IMR-90 (cell line): ENCODE measurements around the gene MROH7. TPM values are rescaled to one million over a fixed set of nuclear protein-coding genes. Genes with fewer than 3 reads are reported as not detected.

ENCODE experiments used
- ATAC-seq: fragments of 200-7000 bp; cut with Tn5 transposase; 2 replicates; pipeline ENCODE4 v1.9.1; 2020; ENCODE audit warnings: low read depth, mild to moderate bottlenecking, moderate library complexity
- BruUV-seq: library from RNA; stranded (reverse); fragments of 400-500 nt; replicated peaks from 2 replicates; lab custom pipeline; 2021; lab: Mats Ljungman, UMichigan
- CTCF ChIA-PET: fragments of 300-600 bp; formaldehyde crosslinking; extraction: SDS; loops from one replicate; lab custom pipeline; 2021; ENCODE audit warnings: antibody characterized with exemption; lab: Yijun Ruan, JAX
- POLR2A ChIA-PET: fragments of 300-600 bp; sonication (Branson Sonifier 250); formaldehyde crosslinking; loops from one replicate; lab custom pipeline; 2022; ENCODE audit warnings: antibody characterized with exemption; ENCODE audit not compliant: unreplicated experiment; lab: Charles Lee
- DNase-seq: peaks from one replicate; pipeline ENCODE4 v3.0.0; 2013
- H2AFZ ChIP-seq: replicated peaks from 2 replicates; pipeline ENCODE3; 2013; ENCODE audit warnings: low read length, mild to moderate bottlenecking; ENCODE audit not compliant: poor library complexity
- H2AK5ac ChIP-seq: 2 replicates; pipeline ENCODE4 v1.6.1; 2013; ENCODE audit warnings: low read depth, low read length, inconsistent platforms
- H2AK9ac ChIP-seq: replicated peaks from 2 replicates; pipeline ENCODE3; 2013; ENCODE audit warnings: mild to moderate bottlenecking, low read depth, low read length, moderate library complexity; ENCODE audit not compliant: poor library complexity
- H2BK120ac ChIP-seq: 2 replicates; pipeline ENCODE4 v1.6.1; 2013; ENCODE audit warnings: low read depth, low read length, inconsistent platforms
- H2BK15ac ChIP-seq: 3 replicates; pipeline ENCODE4 v1.6.1; 2013; ENCODE audit warnings: low read depth, low read length, inconsistent platforms
- H2BK20ac ChIP-seq: 2 replicates; pipeline ENCODE4 v1.6.1; 2013; ENCODE audit warnings: low read depth, mild to moderate bottlenecking, inconsistent platforms, low read length, moderate library complexity
- H2BK5ac ChIP-seq: 2 replicates; pipeline ENCODE4 v1.6.1; 2013; ENCODE audit warnings: mild to moderate bottlenecking, low read depth, low read length, inconsistent platforms; ENCODE audit not compliant: poor library complexity, severe bottlenecking
- H3K14ac ChIP-seq: replicated peaks from 2 replicates; pipeline ENCODE4 v1.6.1; 2013; ENCODE audit warnings: low read depth, low read length, inconsistent platforms
- H3K18ac ChIP-seq: 2 replicates; pipeline ENCODE4 v1.6.1; 2013; ENCODE audit warnings: low read depth, low read length, control low read depth
- H3K23ac ChIP-seq: 2 replicates; pipeline ENCODE4 v1.6.1; 2013; ENCODE audit warnings: low read depth, low read length, inconsistent platforms
- H3K27ac ChIP-seq: 2 replicates; pipeline ENCODE4 v1.5.1; 2013; ENCODE audit warnings: mild to moderate bottlenecking, control low read depth, low read length; ENCODE audit not compliant: insufficient read depth
- H3K27me3 ChIP-seq: 2 replicates; pipeline ENCODE4 v1.6.1; 2013; ENCODE audit warnings: low read length; ENCODE audit not compliant: control insufficient read depth, insufficient read depth
- H3K36me3 ChIP-seq: 2 replicates; pipeline ENCODE4 v1.6.1; 2013; ENCODE audit warnings: low read length, mixed read lengths; ENCODE audit not compliant: control insufficient read depth, insufficient read depth
- H3K4ac ChIP-seq: 2 replicates; pipeline ENCODE4 v1.6.1; 2013; ENCODE audit warnings: low read depth, low read length, inconsistent platforms
- H3K4me1 ChIP-seq: 2 replicates; pipeline ENCODE4 v1.6.1; 2013; ENCODE audit warnings: low read length, mixed read lengths; ENCODE audit not compliant: control insufficient read depth, insufficient read depth
- H3K4me2 ChIP-seq: 2 replicates; pipeline ENCODE4 v1.6.1; 2013; ENCODE audit warnings: low read depth, mild to moderate bottlenecking, control low read depth, low read length, moderate library complexity
- H3K4me3 ChIP-seq: 2 replicates; pipeline ENCODE4 v1.5.1; 2013; ENCODE audit warnings: low read depth, mild to moderate bottlenecking, control low read depth, low read length, moderate library complexity; ENCODE audit not compliant: insufficient read depth
- H3K56ac ChIP-seq: 2 replicates; pipeline ENCODE4 v1.6.1; 2013; ENCODE audit warnings: low read length, inconsistent platforms; ENCODE audit not compliant: insufficient read depth; ENCODE audit errors: extremely low read depth
- H3K79me1 ChIP-seq, 2 experiments: 2 replicates each; pipeline ENCODE4 v1.6.1; 2013; ENCODE audit warnings: low read length in 2 of 2, inconsistent platforms in 1 of 2, low read depth in 1 of 2
- H3K9ac ChIP-seq: 2 replicates; pipeline ENCODE4 v1.6.1; 2013; ENCODE audit warnings: low read depth, low read length, control low read depth
- H3K9me1 ChIP-seq: 2 replicates; pipeline ENCODE4 v1.6.1; 2013; ENCODE audit warnings: low read length, inconsistent platforms; ENCODE audit not compliant: insufficient read depth
- H3K9me3 ChIP-seq: 2 replicates; pipeline ENCODE4 v1.6.1; 2013; ENCODE audit warnings: low read length; ENCODE audit not compliant: control insufficient read depth, insufficient read depth
- H4K20me1 ChIP-seq: 2 replicates; pipeline ENCODE4 v1.6.1; 2013; ENCODE audit warnings: low read length, inconsistent platforms; ENCODE audit not compliant: insufficient read depth
- H4K5ac ChIP-seq: 2 replicates; pipeline ENCODE4 v1.6.1; 2013; ENCODE audit warnings: mild to moderate bottlenecking, low read depth, low read length, control low read depth
- H4K8ac ChIP-seq, 2 experiments: 2 replicates each; pipeline ENCODE4 v1.6.1; 2013; ENCODE audit warnings: low read depth in 2 of 2, low read length in 2 of 2, control low read depth in 1 of 2, inconsistent platforms in 1 of 2
- H4K91ac ChIP-seq: 2 replicates; pipeline ENCODE4 v1.6.1; 2013; ENCODE audit warnings: low read depth, low read length, inconsistent platforms; ENCODE audit not compliant: insufficient read depth
- CEBPB ChIP-seq: IDR thresholded peaks from 2 replicates; pipeline ENCODE4 v1.6.1; 2012; ENCODE audit warnings: low read depth, low read length, improper control_type of control experiment
- CTCF ChIP-seq: conservative IDR thresholded peaks from 2 replicates; pipeline ENCODE4 v1.5.1; 2012; ENCODE audit warnings: mild to moderate bottlenecking, low read depth, low read length, improper control_type of control experiment
- ELK1 ChIP-seq: fragments of 150-350 bp; IDR thresholded peaks from 2 replicates; pipeline ENCODE4 v1.6.1; 2016; ENCODE audit warnings: low read depth, mild to moderate bottlenecking, low read length, moderate library complexity, borderline replicate concordance
- FOS ChIP-seq: fragments of 150-350 bp; IDR thresholded peaks from 2 replicates; pipeline ENCODE4 v1.6.1; 2016; ENCODE audit warnings: low read depth, low read length
- MAFK ChIP-seq: IDR thresholded peaks from 2 replicates; pipeline ENCODE4 v1.6.1; 2012; ENCODE audit warnings: low read depth, low read length, improper control_type of control experiment
- MAZ ChIP-seq: IDR thresholded peaks from 2 replicates; pipeline ENCODE4 v1.6.1; 2012; ENCODE audit warnings: low read depth, mild to moderate bottlenecking, low read length, improper control_type of control experiment, moderate library complexity, borderline replicate concordance
- NFE2L2 ChIP-seq: fragments of 150-350 bp; IDR thresholded peaks from 2 replicates; pipeline ENCODE4 v1.6.1; 2016; ENCODE audit warnings: low read depth, mild to moderate bottlenecking, low read length
- POLR2A ChIP-seq: IDR thresholded peaks from 2 replicates; pipeline ENCODE4 v1.6.1; 2012; ENCODE audit warnings: mild to moderate bottlenecking, low read depth, low read length
- RAD21 ChIP-seq: IDR thresholded peaks from 2 replicates; pipeline ENCODE4 v1.6.1; 2012; ENCODE audit warnings: low read length, improper control_type of control experiment
- RCOR1 ChIP-seq: IDR thresholded peaks from 2 replicates; pipeline ENCODE4 v1.6.1; 2012; ENCODE audit warnings: mild to moderate bottlenecking, low read length, improper control_type of control experiment; ENCODE audit not compliant: insufficient replicate concordance
- RFX5 ChIP-seq: IDR thresholded peaks from 2 replicates; pipeline ENCODE4 v1.8.0; 2012; ENCODE audit warnings: low read depth, mild to moderate bottlenecking, low read length, moderate library complexity
- SMC3 ChIP-seq: fragments of 150-350 bp; IDR thresholded peaks from 2 replicates; pipeline ENCODE4 v1.6.1; 2016; ENCODE audit warnings: low read depth, mild to moderate bottlenecking, antibody characterized with exemption, low read length, moderate library complexity
- WGBS, 2 experiments: methylation state at CpG; one replicate each; pipeline versions ENCODE4 v1.1.5 to v1.1.7; 2013; ENCODE audit warnings: missing lambda C conversion rate in 2 of 2; ENCODE audit not compliant: insufficient read length in 1 of 2; ENCODE audit errors: extremely low coverage in 2 of 2; 5-methylcytosine and 5-hydroxymethylcytosine counted together
- dilution Hi-C: fragments of 300-500 bp; cut with HindIII; formaldehyde crosslinking; loops from one replicate; pipeline ENCODE4 v1.14.3; 2018; ENCODE audit warnings: low sequenced_read_pairs; ENCODE audit not compliant: unreplicated experiment
- in situ Hi-C: fragments of 300-500 bp; cut with MboI; formaldehyde crosslinking; loops from 3 replicates; pipeline ENCODE4 v1.14.3; 2019; ENCODE audit warnings: low sequenced_read_pairs, inconsistent platforms, mixed read lengths
- intact Hi-C: fragments of 100-400 bp; cut with micrococcal nuclease; formaldehyde crosslinking; loops from 2 replicates; pipeline ENCODE4 v1.10.0; 2022
- polyA plus RNA-seq, 3 experiments: library from polyadenylated mRNA; depleted of rRNA; stranded (reverse); fragments of >200 nt; gene quantifications; 2 replicates each; pipeline ENCODE4 v1.2.3, GENCODE V29; 2012; ENCODE audit warnings: low replicate concordance in 1 of 3
- total RNA-seq: library from RNA; depleted of rRNA; stranded (reverse); fragments of >200 nt; gene quantifications from 2 replicates; pipeline ENCODE4 v1.2.3, GENCODE V29; 2012

The MROH7 gene
- total and polyA plus RNA-seq, 2 of the 4 experiments (the other 2 are of a cell fraction): not detected

- no peak for TF ChIP-seq MAFK
Measured at GRCh38 chr1:54714881-54715492, 73.4 kb downstream of the MROH7 start (continued).

- Histone ChIP-seq H2BK5ac (peak within 1 kb of the TSS; percentile 71), H3K56ac (peak within 1 kb of the TSS; percentile 66), H3K9me1 (0 out of 2 replicates have a peak, but pooled peaks cover 6% of the 10 kb centered on the region), H4K5ac (peak within 1 kb of the TSS; percentile 95), H3K79me1 (peaks cover 9 to 29% of the 10 kb centered on the region in 2 experiments), H3K27me3 (peaks cover 5% of the 10 kb centered on the region; the same call in 1 of the 2 replicates), H3K36me3 (peaks cover 3% of the 10 kb centered on the region; the same call in 1 of the 2 replicates), H2AK5ac (peak within 1 kb of the TSS; percentile 81), H4K91ac (peak within 1 kb of the TSS; percentile 89), H2AFZ (peak within 1 kb of the TSS; percentile 94), H3K4me2 (peak within 1 kb of the TSS; percentile 94), H3K4ac (peak within 1 kb of the TSS; percentile 95), H3K4me3 (peak within 1 kb of the TSS; percentile 86), H2AK9ac (peak within 1 kb of the TSS; percentile 93), H3K4me1 (no peaks in the 10 kb centered on the region), H3K18ac (peak within 1 kb of the TSS; percentile 40; the same call in 1 of the 2 replicates), H3K14ac (peak within 1 kb of the TSS; percentile 93), H3K9me3 (no peaks in the 10 kb centered on the region), H3K27ac (peak within 1 kb of the TSS; percentile 74), H2BK120ac (peak within 1 kb of the TSS; percentile 72), H2BK15ac (peak within 1 kb of the TSS; percentile 65; the same call in 1 of the 3 replicates), H2BK20ac (peak within 1 kb of the TSS; percentile 21; the same call in 1 of the 2 replicates), H4K8ac (peak within 1 kb of the TSS; percentile 97 to 99), H3K9ac (peak within 1 kb of the TSS; percentile 85), H3K23ac (peak within 1 kb of the TSS; percentile 88), H4K20me1 (no peaks in the 10 kb centered on the region)
- BruUV-seq: no TSS peak
- in situ Hi-C loops: no loop called here
- ATAC-seq: peak; percentile 100
- POLR2A ChIA-PET: no interaction called here
- CTCF ChIA-PET: no interaction called here
- dilution Hi-C loops: no loop called here
- DNase-seq: peak; percentile 65
- WGBS, 2 experiments: 1% methylated on average over 30 of the region's 51 CpGs; no CpG with 5 or more reads in 1 of the 2 experiments
- intact Hi-C loops: loop anchor here (1.0 to 2.0 kb wide), 2 partner anchors 49 to 217 kb away; partner anchors contain the start of gene PARS2
- TF ChIP-seq RAD21 (no peak), RCOR1 (no peak), SMC3 (no peak), MAZ (peak; percentile 68; the same call in 1 of the 2 replicates), CTCF (no peak), NFE2L2 (no peak), ELK1 (no peak), POLR2A (peak; percentile 74; the same call in 1 of the 2 replicates), FOS (no peak), RFX5 (no peak), CEBPB (no peak), MAFK (no peak)
Measured at GRCh38 chr1:54715493-54716298, 74.1 kb downstream of the MROH7 start, which contains the start of gene TTC4. TSS of gene TTC4 (plus strand) at chr1:54715861. CDS start at chr1:54715909, 48 bp downstream.
